Stimulated activated CD8-positive, alpha-beta memory T cell treated with anti-CD3 and anti-CD28 coated beads, Interleukin-2, amount 100 ng/mL, for 48 hours (primary cell): Measurements from ENCODE around the gene LONRF2.

Experiments used
- DNase-seq, 2 donors: peaks; one replicate each; pipeline ENCODE4 v3.0.0-alpha.2; 2020; ENCODE audit warnings: low read depth in 2 of 2

Gene LONRF2

DNA sequence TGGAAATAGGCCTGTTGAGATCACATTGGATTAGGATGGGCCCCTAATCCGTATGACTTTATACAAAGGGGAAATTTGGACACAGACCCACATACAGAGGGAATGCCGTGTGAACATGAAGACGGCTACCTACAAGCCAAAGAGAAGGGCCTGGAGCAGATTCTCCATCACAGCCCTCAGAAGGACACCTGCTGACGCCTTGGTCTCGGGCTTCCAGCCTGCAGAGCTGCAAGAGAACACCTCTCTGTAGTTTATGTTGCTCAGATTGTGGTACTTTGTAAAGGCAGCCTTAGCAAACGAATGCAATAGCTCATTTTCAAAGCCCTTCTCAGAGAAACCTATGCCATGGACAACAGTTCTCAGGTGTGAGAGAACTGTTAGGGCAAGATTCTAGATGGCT is 86.1 kb downstream of the LONRF2 start:
- DNase-seq: no peak

DNA sequence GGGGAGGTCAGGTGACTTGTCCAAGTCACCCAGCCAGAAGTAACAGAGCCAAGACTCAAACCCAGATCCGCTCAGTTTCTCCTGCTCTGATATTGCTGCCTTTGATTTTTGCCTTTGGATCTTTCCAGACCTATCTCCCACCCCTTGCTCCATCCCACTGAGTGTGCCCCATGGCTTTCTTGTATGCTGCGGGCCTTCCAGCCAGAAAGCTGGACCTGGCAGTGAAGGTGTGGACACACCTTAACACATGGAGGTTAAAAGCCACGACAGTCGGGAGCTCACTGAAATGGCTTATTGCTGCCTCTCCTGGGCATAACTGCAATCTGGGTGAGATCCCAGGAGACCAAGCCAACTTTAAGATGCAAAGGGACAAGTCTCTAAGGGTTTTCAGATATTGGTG is 86.7 kb downstream of the LONRF2 start:
- DNase-seq: no peak

DNA sequence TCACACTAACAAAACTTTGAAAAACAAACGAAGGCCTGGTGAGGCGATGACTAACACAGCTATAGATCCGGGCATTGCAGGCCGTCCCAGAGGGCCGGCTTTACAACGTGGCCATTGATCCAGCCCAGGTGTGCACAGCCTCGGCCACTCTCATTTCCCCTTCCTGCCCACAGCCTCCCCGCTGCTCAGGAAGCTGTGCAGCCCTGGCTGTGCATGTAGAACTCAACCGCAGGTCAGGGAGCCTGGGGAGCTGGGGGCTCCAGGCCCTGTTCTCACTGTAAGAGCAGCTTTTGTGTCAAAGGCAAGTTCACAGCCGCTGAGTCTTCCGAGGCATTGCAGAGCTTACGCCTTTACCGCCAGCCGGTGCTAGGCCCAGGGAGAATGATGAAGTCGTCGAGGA is 87.2 kb downstream of the LONRF2 start:
- no peak for DNase-seq

DNA sequence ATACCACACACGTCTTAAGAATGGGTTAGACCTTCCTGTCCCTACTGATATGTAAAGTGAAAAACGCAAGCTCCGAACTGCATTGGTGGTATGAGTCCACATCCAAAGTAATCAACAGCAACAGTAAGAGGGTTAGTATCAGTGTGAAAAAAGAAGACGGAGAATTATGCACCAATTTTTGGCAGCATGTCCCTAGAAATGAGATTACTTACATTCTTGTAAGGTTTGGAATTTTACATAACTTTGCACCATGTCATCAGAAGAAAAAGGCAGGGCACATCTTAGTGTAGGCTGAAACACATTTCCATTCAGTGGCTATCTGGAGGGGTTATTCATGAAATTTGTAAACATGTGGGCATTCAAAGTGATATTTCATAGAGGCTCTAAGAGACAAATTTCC is 88.2 kb downstream of the LONRF2 start:
- DNase-seq: no peak

DNA sequence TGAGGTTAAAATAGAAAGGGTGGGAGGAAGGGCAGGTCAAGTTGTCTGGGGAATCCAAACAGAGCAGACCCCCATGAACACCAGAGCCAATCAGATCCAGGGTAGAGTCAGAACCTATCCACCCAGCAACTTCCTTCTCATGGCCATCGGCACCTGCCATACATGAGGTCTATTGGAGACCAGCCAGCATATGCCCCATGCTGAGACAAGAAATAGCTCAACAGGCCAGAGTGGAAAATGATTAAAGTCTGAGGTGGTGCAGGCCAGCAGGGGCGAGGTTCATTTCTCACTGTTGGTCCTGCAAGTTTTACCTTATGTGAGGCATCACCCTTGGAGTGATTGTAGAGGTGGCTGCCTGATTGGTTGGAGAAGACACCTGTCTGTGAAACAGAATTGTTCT is 89.2 kb downstream of the LONRF2 start:
- no peak for DNase-seq

DNA sequence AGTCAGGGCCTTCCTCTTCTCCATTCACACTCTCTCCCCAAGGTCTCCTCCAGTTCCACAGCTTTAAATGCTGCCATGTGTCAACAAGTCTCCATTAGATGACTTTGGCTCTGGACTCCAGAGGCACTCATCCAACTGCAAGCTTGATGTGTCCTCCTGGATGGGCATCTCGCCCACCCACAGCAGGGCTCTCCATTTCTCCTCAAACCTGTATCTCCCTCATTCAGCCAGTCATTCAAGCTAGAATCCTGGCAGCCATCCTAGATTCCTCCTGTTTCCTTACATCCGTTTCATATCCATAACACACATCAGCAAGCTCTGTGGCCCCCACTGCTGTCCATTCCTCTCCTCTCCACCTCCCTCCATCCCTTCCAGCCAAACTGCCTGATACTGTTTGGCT is 91.5 kb downstream of the LONRF2 start:
- DNase-seq: no peak

DNA sequence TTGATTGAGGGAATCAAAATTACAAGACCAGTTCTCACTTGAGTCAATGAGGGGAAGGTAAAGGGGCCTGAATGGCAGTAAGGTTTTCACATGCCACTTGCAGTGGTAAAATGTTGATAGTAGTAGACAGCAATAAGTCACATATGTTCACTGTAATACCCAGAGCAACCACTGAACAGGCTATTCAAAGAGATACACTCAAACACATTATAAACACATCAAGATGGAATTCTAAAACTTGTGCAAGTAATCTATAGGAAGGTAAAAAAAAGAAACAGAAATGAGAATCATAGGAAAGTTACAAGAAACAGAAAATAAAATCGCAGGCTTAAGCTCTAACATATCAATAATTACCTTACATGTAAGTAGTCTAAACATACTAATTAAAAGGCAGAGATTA is 93.3 kb downstream of the LONRF2 start:
- DNase-seq: no peak

DNA sequence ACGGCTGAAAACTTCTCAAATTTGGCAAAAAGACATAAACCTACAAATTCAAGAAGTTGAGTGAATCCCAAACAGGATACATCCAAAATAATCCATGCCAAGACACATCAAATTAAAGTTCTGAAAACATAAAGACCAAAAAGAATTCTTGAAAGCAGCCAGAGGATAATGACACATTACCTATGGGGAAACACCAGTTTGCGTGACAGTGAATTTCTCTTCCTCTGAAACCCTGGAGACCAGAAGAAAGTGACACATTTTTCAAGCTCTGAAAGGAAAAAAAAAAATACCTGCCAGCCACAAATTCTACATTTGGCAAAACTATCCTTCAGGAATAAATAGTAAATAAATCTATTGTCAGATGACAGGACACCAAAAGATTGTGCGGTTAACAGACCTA is 93.9 kb downstream of the LONRF2 start:
- DNase-seq: no peak

DNA sequence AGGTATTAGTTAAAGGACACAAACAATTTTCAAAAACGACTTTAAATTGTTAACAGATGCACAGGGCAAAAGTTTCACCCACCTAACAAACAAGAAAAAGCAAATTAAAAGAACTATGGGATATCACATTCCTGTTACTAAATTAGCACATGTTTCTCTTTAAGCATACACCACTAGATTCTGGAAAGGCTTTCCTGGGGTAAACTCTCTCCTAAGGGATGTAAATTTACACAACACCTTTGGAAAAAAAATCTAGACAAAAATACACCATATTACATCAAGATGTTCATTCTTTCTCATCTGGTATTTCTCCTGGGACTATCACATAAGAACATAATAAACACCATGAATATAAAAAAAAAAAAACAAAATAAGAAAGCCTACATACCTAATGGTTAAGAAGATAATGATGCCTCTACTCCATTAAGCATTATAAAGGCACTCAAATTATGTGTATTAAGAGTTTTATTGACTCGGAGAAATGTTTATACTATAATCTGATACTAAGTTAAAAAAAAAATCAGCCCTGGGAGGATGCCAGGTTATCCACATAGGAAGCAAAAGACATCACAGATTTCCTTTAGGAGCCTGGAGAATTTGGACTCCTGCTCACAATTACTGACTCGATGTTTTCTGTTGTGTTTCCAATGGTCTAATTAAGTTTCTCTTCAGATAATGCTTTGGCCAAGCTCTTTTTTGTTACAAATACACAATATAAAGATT is 97.2 kb downstream of the LONRF2 start:
- DNase-seq: no peak

DNA sequence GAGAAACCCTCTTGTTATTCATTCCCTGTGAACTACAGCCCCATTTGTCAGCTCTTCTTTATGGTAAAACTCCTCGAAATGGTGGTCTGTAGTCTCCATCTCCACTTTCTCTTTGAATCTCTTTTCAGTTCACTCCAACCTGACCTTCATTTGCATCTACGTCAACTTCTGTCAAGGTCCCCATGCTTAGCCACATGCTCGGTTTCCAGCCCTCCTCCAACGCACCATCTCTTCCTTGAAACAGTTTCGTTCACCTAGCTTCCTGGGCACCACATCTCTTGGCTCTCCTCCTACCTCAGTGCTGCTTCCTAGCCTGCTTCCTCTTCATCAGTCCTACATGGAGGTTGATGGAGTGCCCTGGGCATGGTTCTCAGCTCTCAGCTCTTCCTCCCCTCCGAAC is 98.8 kb downstream of the LONRF2 start:
- DNase-seq: no peak
